Adrenal gland (tissue), 12 donors: ENCODE results near the gene ZNF555. TPM values are rescaled to one million over a fixed set of nuclear protein-coding genes. Genes with fewer than 3 reads are reported as not detected.

ENCODE experiments used
- DNase-seq, 7 donors: peaks; one replicate each; pipeline ENCODE4 v3.0.0-alpha.2; 2019 to 2020
- H3K27ac ChIP-seq, 5 donors: fragments of 200-600 bp; sonication (generic) in 4 of 5; 1 replicate in 3 of 5; 2 replicates in 2 of 5; pipeline versions ENCODE4 v1.5.1 to v1.8.0; 2016 to 2020; ENCODE audit warnings: mild to moderate bottlenecking in 1 of 5
- H3K27me3 ChIP-seq: fragments of 200-600 bp; 2 replicates; pipeline ENCODE4 v1.8.0; 2021
- H3K36me3 ChIP-seq, 2 donors: fragments of 200-600 bp; replicated peaks in 1 of 2; 1 replicate in 1 of 2; 2 replicates in 1 of 2; pipeline versions ENCODE4 v1.5.1 to v1.8.0; 2018 to 2022
- H3K4me1 ChIP-seq, 2 donors: fragments of 200-600 bp; replicated peaks in 1 of 2; 1 replicate in 1 of 2; 2 replicates in 1 of 2; pipeline versions ENCODE4 v1.5.1 to v1.8.0; 2018 to 2021
- H3K4me3 ChIP-seq, 4 donors: fragments of 200-600 bp; sonication (generic) in 3 of 4; one replicate each; pipeline ENCODE4 v1.5.1; 2016 to 2018
- H3K9me3 ChIP-seq, 3 donors: fragments of 200-600 bp; sonication (generic) in 1 of 3; replicated peaks in 1 of 3; 1 replicate in 2 of 3; 2 replicates in 1 of 3; pipeline versions ENCODE4 v1.5.1 to v1.8.0; 2016 to 2021
- POLR2A ChIP-seq, 2 donors: fragments of 450-650 bp; IDR thresholded peaks; one replicate each; pipeline ENCODE4 v1.6.1; 2017; ENCODE audit warnings: antibody characterized with exemption in 2 of 2, mild to moderate bottlenecking in 2 of 2, moderate library complexity in 1 of 2
- WGBS, 4 donors: extraction: QIAGEN DNeasy Blood & Tissue Kit in 2 of 4; methylation state at CpG; one replicate each; pipeline versions ENCODE4 v1.1.5 to v1.1.7; 2013 to 2017; 5-methylcytosine and 5-hydroxymethylcytosine counted together
- intact Hi-C, 2 donors: fragments of 100-400 bp; cut with DNase I; formaldehyde crosslinking; loops; one replicate each; pipeline versions ENCODE4 v1.14.1 to v1.15.0; 2022 to 2023
- polyA plus RNA-seq, 3 donors: library from polyadenylated mRNA; stranded (reverse); fragments of 200-250 nt in 2 of 3; fragments of 350-450 nt in 1 of 3; fragmentation: Illumina TruSeq in 1 of 3; extraction: RNeasy Lipid Tissue Mini Kit (QIAGEN cat#74804) in 1 of 3; gene quantifications; one replicate each; pipeline ENCODE4 v1.2.3, GENCODE V29; 2013 to 2014
- total RNA-seq, 9 donors: library from RNA; depleted of rRNA in 4 of 9; stranded (reverse); fragments of >200 nt in 4 of 9; fragments of 120-200 nt in 1 of 9; fragmentation: NEBNext Ultra II Directional in 1 of 9; extraction: Animal tissue kit (Norgen Biotek cat#: 25700) in 1 of 9; gene quantifications; one replicate each; pipeline versions ENCODE4 v1.1.0 to v1.2.4, GENCODE V29; 2013 to 2023
- TF ChIP-seq, protein P1 (sequence below), 6 experiments: fragments of 450-650 bp in 4 of 6; fragments of 200-600 bp in 2 of 6; sonication (generic) in 1 of 6; IDR thresholded peaks; 1 replicate in 5 of 6; 2 replicates in 1 of 6; pipeline versions ENCODE4 v1.5.1 to v1.8.0; 2016 to 2021; ENCODE audit warnings: antibody characterized with exemption in 6 of 6, mild to moderate bottlenecking in 2 of 6, moderate library complexity in 1 of 6
- donor health status: healthy with polysubstance abuse.
- donor health status: Bipolar disorder and iron deficiency.
- donor health status: DM: yes; HTN: yes; CAD: no.
- donor health status: DM: no; HTN: no; CAD: no.
- donor health status: DM: no; HTN: no; CAD: no.
- donor health status: DM: yes; HTN: yes; CAD: no.

The ZNF555 gene
- total and polyA plus RNA-seq, 12 donors = 1.9 to 7.2 (median 5.7) TPM

DNA sequence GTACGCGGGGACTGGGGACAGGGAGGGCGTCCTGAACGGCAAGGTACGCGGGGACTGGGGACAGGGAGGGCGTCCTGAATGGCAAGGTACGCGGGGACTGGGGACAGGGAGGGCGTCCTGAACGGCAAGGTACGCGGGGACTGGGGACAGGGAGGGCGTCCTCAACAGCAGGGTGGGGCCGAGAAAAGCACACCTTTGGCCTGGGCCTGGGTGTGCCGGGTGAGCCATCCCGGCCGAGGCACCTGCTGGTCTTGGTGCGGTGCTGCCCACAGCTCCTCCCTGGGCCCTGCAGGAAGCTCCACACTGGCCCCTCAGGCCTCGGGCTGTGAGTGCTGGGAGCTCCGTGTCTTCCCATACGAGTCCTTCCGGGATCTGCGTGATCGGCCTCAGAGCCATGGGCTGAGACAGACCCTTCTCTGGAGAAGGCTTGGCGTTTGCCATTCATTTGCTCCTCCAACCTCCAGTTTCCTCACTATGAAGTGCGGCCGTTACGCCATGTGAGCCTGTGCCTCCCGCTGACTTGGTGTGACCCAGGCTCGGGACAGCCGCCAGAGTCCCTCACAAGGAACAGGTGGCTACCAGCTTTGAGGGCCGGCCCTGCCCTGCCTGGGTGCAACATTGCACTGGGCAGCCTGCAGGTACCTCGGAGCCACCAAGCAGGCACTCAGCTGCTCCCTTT is 29.4 kb upstream of the ZNF555 start:
- intact Hi-C loops = no loop called here
- Histone ChIP-seq H3K4me3 (no peak overlapping the region), H3K4me1 (peaks cover 0 to 6% of the 10 kb centered on the region in 2 donors), H3K27ac (no peak overlapping the region), H3K36me3 (peaks cover 0 to 22% of the 10 kb centered on the region in 2 donors), H3K27me3 (no peaks in the 10 kb centered on the region), H3K9me3 (no peaks in the 10 kb centered on the region)
- no peak for TF ChIP-seq POLR2A (IDR thresholded peaks at IDR 0.05)
- TF ChIP-seq, protein P1, sequence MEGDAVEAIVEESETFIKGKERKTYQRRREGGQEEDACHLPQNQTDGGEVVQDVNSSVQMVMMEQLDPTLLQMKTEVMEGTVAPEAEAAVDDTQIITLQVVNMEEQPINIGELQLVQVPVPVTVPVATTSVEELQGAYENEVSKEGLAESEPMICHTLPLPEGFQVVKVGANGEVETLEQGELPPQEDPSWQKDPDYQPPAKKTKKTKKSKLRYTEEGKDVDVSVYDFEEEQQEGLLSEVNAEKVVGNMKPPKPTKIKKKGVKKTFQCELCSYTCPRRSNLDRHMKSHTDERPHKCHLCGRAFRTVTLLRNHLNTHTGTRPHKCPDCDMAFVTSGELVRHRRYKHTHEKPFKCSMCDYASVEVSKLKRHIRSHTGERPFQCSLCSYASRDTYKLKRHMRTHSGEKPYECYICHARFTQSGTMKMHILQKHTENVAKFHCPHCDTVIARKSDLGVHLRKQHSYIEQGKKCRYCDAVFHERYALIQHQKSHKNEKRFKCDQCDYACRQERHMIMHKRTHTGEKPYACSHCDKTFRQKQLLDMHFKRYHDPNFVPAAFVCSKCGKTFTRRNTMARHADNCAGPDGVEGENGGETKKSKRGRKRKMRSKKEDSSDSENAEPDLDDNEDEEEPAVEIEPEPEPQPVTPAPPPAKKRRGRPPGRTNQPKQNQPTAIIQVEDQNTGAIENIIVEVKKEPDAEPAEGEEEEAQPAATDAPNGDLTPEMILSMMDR (IDR thresholded peaks at IDR 0.05) = no peak
- no peak for DNase-seq
- WGBS, 4 donors = 89 to 96% (median 95%) methylated on average over 26 to 34 of the region's 34 CpGs

- Histone ChIP-seq H3K4me3 (no peak overlapping the region), H3K36me3 (peaks cover 0 to 15% of the 10 kb centered on the region in 2 donors), H3K4me1 (peaks cover 0 to 6% of the 10 kb centered on the region in 2 donors), H3K9me3 (no peaks in the 10 kb centered on the region), H3K27me3 (no peaks in the 10 kb centered on the region), H3K27ac (no peak overlapping the region)
- intact Hi-C loops = no loop called here
- TF ChIP-seq POLR2A (IDR thresholded peaks at IDR 0.05) = no peak
- TF ChIP-seq, protein P1 (IDR thresholded peaks at IDR 0.05) = no peak
- WGBS, 4 donors = 80 to 97% (median 95%) methylated on average over 1 to 37 of the region's 37 CpGs
- no peak for DNase-seq
Measured at GRCh38 chr19:2812414-2813234, 28.7 kb upstream of the ZNF555 start.

GRCh38 chr19:2813235-2814160 is 27.8 kb upstream of the ZNF555 start:
- intact Hi-C loops = no loop called here
- Histone ChIP-seq H3K36me3 (peaks cover 0 to 8% of the 10 kb centered on the region in 2 donors), H3K9me3 (no peaks in the 10 kb centered on the region)

More at GRCh38 chr19:2813235-2814160, 27.8 kb upstream of the ZNF555 start:
- Histone ChIP-seq H3K27ac (no peak overlapping the region), H3K4me3 (no peak overlapping the region), H3K4me1 (peaks cover 0 to 6% of the 10 kb centered on the region in 2 donors), H3K27me3 (no peaks in the 10 kb centered on the region)
- no peak for DNase-seq
- 90 to 94% (median 93%) methylated on average over 16 to 35 of the region's 35 CpGs for WGBS, 4 donors
- no peak for TF ChIP-seq POLR2A (IDR thresholded peaks at IDR 0.05)
- TF ChIP-seq, protein P1 (IDR thresholded peaks at IDR 0.05) = no peak
